HT1080 (cell line): ENCODE measurements around the gene CNPPD1. TPM values are rescaled to one million over a fixed set of nuclear protein-coding genes. Genes with fewer than 3 reads are reported as not detected.

Experiments
- DNase-seq: peaks from one replicate; pipeline ENCODE4 v3.0.0-alpha.2; 2015; ENCODE audit warnings: low read depth
- total RNA-seq: library from RNA; depleted of rRNA; stranded (reverse); fragments of >200 nt; shearing (Covaris generic); gene quantifications from 2 replicates; pipeline ENCODE4 v1.2.3, GENCODE V29; 2014

The CNPPD1 gene
- total RNA-seq, 1 experiment from 2014 or later, result 23.3 TPM

- no peak for DNase-seq
Observed at GRCh38 chr2:219161097-219161496, 15.6 kb downstream of the CNPPD1 start.

- peak; percentile 91 for DNase-seq
Observed at GRCh38 chr2:219160186-219161017, 16.3 kb downstream of the CNPPD1 start, which contains the start of gene NHEJ1. NHEJ1 (minus strand) TSS chr2:219160815; CDS start chr2:219158362, 2,453 bp downstream.

GRCh38 chr2:219159771-219160185 lies 16.9 kb downstream of the CNPPD1 start:
- no peak for DNase-seq

- no peak for DNase-seq
Observed at GRCh38 chr2:219158586-219158985, 18.1 kb downstream of the CNPPD1 start.

GRCh38 chr2:219158025-219158424 lies 18.7 kb downstream of the CNPPD1 start:
- DNase-seq, result no peak

GRCh38 chr2:219157396-219157795 lies 19.3 kb downstream of the CNPPD1 start:
- DNase-seq, result no peak

- DNase-seq, result peak; percentile 56
Observed at GRCh38 chr2:219155054-219155644, 21.6 kb downstream of the CNPPD1 start.

GRCh38 chr2:219149667-219150066 lies 27.1 kb downstream of the CNPPD1 start:
- DNase-seq, result no peak

- DNase-seq, result peak; percentile 89
Observed at GRCh38 chr2:219142329-219142728, 34.4 kb downstream of the CNPPD1 start.

- DNase-seq, result no peak
Observed at GRCh38 chr2:219140722-219141121, 36.0 kb downstream of the CNPPD1 start.

- DNase-seq, result no peak
Observed at GRCh38 chr2:219133976-219134375, 42.7 kb downstream of the CNPPD1 start.

- DNase-seq, result no peak
Observed at GRCh38 chr2:219131744-219132143, 45.0 kb downstream of the CNPPD1 start.

- no peak for DNase-seq
Observed at GRCh38 chr2:219131327-219131726, 45.4 kb downstream of the CNPPD1 start.

GRCh38 chr2:219129589-219129988 lies 47.1 kb downstream of the CNPPD1 start:
- no peak for DNase-seq

GRCh38 chr2:219128396-219128795 lies 48.3 kb downstream of the CNPPD1 start:
- DNase-seq, result no peak

GRCh38 chr2:219127037-219127635 lies 49.6 kb downstream of the CNPPD1 start:
- DNase-seq, result no peak

- DNase-seq, result no peak
Observed at GRCh38 chr2:219126555-219126954, 50.2 kb downstream of the CNPPD1 start.

GRCh38 chr2:219125886-219126270 lies 50.8 kb downstream of the CNPPD1 start:
- DNase-seq, result no peak

GRCh38 chr2:219125225-219125885 lies 51.4 kb downstream of the CNPPD1 start:
- DNase-seq, result peak; percentile 98

GRCh38 chr2:219124381-219125110 lies 52.2 kb downstream of the CNPPD1 start:
- peak; percentile 10 for DNase-seq
